HG02588 (cell line): ENCODE results near the gene IP6K3.

Experiments
- ATAC-seq: cut with Tn5 transposase; IDR thresholded peaks from one replicate; pipeline ENCODE4 v1.9.1; 2021; ENCODE audit warnings: mild to moderate bottlenecking, moderate library complexity; ENCODE audit not compliant: unreplicated experiment

Gene IP6K3

GRCh38 chr6:33777398-33778388 lies 31.0 kb upstream of the IP6K3 start:
- ATAC-seq, result no peak

- ATAC-seq, result no peak
These were observed 30.1 kb upstream of the IP6K3 start for GRCh38 chr6:33776764-33777163.

DNA sequence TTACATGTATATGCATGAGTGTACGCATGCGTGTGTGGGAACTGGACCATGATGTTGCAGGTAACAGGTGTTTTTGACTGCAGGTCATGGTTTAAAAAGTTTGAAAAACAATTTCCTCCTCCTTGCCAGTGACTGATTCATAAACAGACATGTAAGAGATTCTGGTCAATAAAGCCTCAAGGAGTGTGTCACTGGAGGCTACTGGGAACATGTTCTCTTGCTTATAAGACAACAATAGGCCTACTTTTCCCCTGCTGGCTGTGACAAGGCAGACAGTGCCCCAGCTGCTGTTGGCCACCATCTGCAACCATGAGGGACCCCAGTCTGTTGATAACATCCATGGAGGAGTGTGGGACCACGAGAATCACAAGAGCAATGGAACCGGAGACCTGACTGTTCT lies 29.5 kb upstream of the IP6K3 start:
- ATAC-seq, result no peak

- no peak for ATAC-seq
These were observed 28.1 kb upstream of the IP6K3 start for GRCh38 chr6:33774774-33775173.

- ATAC-seq, result no peak
These were observed 26.3 kb upstream of the IP6K3 start for GRCh38 chr6:33772902-33773472.

GRCh38 chr6:33772082-33772830 lies 25.6 kb upstream of the IP6K3 start:
- no peak for ATAC-seq

DNA sequence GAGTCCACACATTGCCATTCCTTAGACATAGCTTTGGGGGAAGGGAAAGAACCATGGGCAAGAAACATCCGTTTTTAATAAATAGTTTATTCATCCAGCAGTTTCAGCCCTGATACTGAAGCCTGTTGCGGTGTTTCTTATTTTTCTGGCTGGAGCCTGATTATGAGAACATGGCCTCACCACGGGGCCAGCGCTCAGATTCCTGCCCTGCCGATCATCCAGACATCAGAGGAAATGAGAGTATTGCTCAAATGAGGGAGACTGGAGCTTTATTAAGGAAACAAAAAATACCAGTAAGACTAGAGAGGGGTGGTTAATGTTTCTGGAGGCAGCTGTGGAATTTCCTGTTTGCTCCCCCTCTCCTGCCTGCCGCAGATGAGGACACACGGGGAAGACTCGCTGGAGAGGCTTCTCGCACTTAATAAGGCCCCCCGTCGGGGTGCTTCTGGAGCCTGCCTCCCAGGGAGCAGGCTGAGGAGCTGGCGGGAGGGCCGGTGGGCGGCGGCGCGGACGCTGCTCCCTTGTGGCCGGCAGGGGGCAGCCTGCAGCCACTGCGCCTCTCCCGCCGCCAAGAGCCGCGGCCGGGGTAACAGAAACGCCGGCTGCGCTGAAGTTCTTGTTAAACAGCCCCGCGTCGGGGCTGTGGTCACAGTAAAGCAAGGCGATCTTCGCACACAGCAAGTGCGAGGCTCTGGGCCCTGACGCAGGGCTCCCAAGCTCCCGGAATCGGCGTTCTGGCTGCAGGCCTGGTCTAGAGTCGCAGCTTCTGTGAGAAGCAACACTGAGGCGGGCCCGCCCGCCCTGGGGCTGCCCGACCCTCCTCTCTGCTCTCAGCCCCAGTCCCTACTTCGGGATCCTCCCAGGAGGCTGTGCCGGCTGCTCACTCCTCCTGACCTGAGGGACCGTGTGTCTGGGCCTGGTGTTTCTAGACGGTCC lies 24.7 kb upstream of the IP6K3 start:
- ATAC-seq, result no peak

DNA sequence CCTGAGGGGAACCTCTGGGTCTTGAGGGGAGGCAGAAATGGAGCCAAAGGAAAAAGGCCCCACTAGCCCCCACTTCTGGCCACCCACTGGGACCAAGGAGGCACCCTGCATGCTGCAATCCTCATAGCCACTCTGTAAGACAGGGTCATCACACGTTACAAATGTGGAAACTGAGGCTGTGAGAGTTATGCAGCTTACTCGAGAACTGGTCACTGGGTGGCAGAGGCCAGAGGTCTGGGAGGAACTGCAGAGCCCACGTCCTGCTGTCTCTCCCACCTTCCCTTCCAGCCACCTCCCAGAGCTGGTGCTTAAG lies 24.1 kb upstream of the IP6K3 start:
- no peak for ATAC-seq

DNA sequence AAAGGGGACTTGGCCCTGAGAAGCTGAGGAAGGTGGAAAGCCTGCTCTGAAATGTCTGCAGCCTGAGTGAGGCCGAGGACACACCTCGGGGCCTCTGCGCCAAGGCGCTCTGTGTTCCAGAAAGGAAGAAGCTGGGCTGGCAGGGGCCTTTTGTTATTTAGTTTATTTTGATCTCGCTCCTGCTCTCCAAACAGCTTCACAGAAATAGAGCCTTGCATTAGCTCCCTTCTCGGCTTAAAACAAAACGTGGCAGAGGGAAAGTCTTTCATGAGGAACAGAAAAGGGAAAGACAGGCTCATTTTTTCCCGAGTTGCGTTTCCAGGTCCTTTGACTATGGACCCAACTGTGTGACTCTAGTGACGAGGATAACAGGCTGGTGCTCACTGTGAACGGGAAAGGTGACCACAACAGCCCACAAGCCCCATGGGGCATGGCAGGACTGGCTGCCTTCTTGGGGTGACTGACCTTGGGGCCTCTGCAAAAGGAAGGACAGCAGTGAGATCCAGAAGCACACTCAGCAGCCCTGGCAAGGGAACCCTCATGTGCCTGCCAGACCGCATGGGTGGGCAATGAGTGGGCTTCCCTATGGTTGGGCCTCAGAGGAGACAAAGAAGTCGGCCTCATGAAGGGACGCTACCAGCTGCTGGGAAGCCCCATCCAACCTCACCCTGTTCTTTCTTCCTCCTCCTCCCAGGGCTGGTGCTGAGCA lies 23.6 kb upstream of the IP6K3 start:
- no peak for ATAC-seq

DNA sequence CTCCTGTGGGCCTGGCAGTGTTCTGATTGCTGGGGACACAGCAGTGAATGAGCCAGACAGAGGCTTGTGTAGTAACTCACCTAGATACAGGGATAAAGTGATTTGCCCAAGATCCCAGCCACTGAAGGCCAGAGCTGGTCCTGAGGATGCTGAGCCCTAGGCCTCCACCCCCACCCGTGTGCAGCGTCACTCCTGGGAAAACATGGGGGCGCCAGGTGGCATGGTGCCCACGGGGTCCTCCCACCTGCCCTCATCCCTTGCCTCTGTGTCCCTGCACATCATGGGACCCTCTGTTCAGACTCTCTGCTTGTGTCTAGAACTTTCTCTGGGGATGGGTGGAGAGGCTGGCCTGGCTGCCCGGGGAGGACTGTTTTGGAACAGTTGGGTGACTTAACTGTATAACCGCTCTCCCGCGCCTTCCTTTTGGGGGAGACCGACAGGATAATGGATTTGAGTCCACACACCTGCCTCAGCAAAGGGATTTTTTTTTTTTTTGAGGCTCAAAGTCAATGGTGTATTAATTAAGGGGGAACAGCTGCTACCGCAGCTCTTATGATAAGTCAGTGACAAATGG lies 22.6 kb upstream of the IP6K3 start:
- ATAC-seq, result no peak

DNA sequence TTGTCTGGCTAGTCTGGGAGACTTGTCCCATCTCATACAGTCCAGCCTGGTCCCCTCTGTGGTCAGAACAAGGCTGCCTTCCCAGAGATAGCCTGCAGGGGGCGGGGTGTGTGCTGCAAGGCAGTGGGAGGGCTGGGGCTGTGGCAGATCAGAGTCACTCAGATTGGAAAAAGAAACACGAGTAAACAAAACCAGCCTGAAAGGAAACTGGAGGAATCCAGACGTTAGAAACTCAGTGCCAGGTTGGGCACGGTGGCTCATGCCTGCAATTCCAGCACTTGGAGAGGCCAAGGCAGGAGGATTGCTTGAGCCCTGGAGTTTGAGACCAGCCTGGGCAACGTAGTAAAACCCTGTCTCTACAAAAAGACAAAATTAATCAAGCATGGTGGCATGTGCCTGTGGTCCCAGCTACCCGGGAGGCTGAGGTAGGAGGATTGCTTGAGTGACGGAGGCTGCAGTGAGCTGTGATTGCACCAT lies 22.0 kb upstream of the IP6K3 start:
- no peak for ATAC-seq

GRCh38 chr6:33766921-33767907 lies 20.5 kb upstream of the IP6K3 start:
- ATAC-seq, result no peak

GRCh38 chr6:33765368-33765767 lies 18.7 kb upstream of the IP6K3 start:
- no peak for ATAC-seq

- ATAC-seq, result no peak
These were observed 17.3 kb upstream of the IP6K3 start for GRCh38 chr6:33764036-33764435.

DNA sequence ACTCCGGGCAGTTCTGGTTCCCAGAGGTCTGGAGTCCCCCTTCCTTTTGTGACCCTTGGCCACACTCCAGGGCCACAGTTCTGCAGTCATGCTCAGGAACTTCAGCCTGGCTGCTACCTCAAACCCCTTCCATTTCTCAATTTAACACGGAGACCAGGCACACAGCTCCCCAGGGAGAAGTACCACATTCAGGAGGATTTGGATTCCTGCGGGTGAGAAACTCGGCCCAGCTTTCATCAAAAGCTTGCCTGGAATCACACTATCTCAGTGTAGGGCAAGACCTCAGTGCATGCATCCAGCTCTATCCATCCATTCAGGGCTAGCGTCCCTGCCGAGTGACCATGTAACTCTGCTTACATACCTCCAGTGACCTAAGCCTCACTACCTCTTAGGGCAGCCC lies 16.8 kb upstream of the IP6K3 start:
- ATAC-seq, result no peak

GRCh38 chr6:33762713-33763112 lies 16.0 kb upstream of the IP6K3 start:
- no peak for ATAC-seq

GRCh38 chr6:33761922-33762629 lies 15.4 kb upstream of the IP6K3 start:
- no peak for ATAC-seq

DNA sequence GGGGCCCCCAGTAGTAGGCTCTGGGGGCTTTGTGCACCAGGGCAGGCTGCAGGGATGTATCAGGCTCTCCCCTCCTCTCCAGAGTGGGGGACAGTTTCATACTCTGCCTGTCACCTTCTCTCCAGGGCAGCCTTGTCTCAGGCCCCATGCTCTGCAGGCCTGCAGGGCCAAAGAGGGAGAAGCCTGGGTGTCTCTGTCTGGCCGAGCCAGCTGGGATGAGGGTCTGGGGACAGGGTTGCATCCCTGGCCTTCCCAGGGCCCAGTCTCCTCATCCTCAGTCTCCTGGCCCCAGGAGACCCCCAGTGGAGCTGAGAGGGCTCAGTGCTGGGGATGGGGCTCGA lies 14.8 kb upstream of the IP6K3 start:
- no peak for ATAC-seq
